Occipital lobe (tissue), 2 donors: Measurements from ENCODE around the gene SOS2. TPM values are rescaled to one million over a fixed set of nuclear protein-coding genes. Genes with fewer than 3 reads are reported as not detected.

ENCODE experiments used
- DNase-seq: peaks from one replicate; lab custom pipeline; 2025; lab: John Stamatoyannopoulos, UW
- total RNA-seq: library from RNA; depleted of rRNA; stranded (reverse); fragments of >200 nt; gene quantifications from one replicate; pipeline ENCODE4 v1.2.3, GENCODE V29; 2014

SOS2 gene
- 83.6 TPM for total RNA-seq

- DNase-seq = peak; percentile 88
Observed at GRCh38 chr14:50231475-50232275, at the start of gene SOS2. SOS2 (minus strand) TSS chr14:50231578; CDS start chr14:50231283, 295 bp downstream.

DNA sequence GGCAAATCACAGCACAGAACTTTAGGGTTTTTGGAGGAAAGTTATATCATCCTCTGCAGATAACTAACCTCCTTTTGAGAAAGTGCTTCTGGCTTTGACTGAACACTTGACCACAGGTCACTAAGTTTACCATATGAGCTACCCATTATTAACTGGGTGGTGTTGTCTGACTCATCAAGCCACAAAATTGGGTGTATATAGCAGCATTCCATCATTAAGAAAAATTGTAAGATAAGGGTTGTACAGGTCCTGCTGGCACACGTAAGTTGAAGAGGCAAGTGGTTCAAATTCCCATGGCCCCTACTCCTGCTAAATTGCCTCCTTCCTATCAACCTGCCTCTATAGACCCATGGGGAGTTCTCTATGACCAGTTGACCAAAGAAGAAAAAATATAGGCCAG lies 41.1 kb upstream of the SOS2 start:
- DNase-seq = no peak

- DNase-seq = no peak
Observed at GRCh38 chr14:50270932-50271331, 39.6 kb upstream of the SOS2 start.

DNA sequence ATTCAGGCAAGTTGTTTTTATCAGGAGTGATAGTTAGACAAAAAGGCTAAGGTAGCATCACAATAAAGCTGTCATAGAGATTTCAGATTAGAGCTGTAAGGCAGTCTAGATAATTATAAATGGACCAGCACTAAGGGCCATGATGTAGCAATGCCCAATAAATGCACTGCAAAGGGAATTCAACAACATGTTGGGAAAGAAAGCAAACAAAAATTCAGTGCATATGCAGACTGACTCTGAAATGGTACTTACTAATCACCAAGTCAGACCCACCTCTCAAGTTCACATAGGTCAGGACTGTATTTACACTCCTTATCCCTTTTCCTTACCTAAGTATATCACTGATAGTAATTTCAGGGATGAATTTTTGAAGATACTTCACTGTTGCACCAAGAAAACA lies 33.7 kb upstream of the SOS2 start:
- no peak for DNase-seq

- no peak for DNase-seq
Observed at GRCh38 chr14:50263321-50263720, 31.9 kb upstream of the SOS2 start.

- DNase-seq = no peak
Observed at GRCh38 chr14:50262865-50263264, 31.5 kb upstream of the SOS2 start.

DNA sequence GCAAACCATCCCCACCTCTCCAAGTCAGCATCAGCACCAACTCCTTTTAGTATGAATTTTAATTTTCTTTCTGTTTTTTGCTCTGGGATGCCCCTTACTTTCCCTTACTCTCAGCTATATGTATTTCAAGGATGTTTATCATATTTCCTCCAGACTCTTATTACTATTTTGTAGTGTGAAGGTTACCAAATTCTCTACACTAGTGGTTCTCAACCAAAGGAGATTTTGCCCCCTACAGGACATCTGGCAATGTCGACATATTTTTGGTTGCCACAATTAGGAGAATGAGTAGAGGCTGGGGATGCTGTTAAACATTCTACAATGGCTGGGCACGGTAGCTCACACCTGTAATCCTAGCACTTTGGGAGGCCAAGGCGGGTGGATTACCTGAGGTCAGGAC lies 29.1 kb upstream of the SOS2 start:
- DNase-seq = no peak

DNA sequence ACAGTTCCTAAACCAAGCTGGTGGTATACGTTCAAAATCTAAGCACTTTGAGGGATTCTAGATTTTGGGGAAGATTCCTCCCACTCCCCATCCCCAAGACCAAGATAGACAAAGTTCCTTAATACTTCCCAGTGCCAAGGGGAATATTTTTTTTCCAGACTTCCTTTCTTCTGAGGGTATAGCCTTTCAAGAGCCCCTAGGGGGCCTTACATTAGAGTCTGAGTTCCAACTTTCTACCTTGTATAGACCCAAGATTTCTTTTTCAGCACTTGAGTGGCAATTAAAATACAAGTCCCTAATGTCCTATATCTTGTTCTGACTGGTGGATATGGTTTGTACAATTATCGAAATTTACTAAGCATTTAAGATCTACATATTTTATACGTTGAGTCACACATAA lies 28.7 kb upstream of the SOS2 start:
- no peak for DNase-seq

GRCh38 chr14:50257732-50258131 lies 26.4 kb upstream of the SOS2 start:
- DNase-seq = no peak

GRCh38 chr14:50254248-50254647 lies 22.9 kb upstream of the SOS2 start:
- DNase-seq = no peak

GRCh38 chr14:50249136-50249775 lies 17.9 kb upstream of the SOS2 start:
- DNase-seq = no peak

DNA sequence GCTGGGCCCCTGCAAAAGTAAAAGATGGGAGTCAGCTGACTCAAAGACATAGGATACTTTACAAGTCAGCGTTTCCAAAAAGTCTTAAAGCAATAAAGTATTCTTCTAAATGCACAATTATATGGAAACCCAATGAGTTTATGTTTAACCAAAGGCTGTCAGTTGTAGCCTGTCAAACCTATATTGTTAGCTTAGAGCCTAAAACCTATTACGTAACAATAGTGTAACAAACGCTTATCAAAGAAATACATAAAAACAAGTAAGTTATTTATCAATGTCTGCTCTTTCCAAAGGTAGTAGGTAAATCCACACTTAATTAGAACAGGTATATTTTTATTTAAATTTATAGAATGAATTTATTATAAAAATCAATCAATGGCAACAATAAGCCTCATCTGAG lies 15.9 kb upstream of the SOS2 start:
- DNase-seq = no peak

DNA sequence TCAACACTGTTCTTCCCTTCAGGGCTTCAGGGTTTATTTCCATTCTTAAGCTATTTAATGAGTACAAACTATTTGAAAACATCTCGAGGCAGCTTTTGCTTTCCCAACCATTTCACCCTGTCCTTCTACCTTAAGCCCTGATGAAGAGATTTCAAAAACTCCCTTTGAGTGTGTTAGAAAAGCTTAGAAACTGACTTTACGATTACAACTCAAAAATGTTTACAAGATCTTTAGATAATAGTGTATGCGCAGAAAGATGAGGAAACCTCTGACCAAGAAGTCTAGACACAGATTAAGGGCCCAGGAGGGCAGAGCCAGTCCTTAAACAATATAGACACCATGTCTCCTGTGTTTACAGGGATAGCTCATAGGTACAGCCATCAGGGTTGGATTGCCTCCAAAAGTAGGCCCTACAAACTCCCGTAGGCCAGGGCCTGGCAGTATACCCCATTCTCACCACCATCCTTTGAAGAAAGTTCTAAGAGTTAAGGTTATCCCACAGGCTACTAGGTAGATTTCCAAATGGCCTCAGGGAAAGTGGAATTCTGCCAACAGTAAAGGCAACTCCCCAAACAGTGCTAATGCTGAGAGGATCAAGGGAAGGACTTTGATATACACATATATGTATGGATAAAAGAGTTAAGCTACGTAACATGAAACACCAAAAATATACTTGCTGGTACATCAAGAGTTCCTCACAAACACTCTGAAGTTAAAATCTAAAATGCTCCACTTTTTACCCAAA lies 11.4 kb upstream of the SOS2 start:
- DNase-seq = no peak

DNA sequence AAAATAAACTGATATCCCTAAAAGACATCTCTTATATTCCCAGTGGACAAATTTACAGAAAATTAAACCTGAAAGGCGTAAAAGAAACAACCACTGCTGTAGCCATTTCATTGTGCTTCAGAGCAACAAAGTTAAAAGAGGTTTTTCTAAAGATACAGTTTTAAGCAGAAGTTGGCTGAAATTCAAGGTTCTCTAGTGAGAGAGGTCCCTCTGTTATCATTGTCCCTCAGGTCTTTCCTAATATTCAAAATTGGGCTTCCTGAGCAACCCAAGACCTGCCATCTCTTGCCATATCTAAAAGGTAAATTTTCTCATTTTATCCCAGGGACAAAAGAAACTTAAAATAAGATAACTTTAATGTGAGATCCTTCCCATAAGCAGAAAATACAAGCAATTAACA lies 10.7 kb upstream of the SOS2 start:
- DNase-seq = no peak

DNA sequence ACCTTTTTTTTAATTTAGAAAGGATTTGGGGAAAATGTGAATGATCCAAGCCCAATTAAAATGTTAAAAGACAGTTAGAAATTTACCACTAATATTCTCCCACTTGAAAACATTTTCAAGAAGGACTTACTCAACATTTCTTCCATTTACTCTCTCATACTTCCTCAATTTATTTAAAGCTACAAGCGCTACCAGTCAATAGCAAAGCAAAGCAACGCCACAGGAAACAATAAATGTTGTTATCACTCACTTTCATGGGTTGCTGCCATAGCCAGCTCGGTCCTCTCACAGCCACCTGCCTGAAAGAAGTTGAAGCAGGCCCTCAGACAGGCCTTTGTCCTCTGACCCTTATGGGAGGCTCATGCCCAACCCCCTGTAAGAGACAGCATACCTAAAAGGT lies 6.0 kb upstream of the SOS2 start:
- no peak for DNase-seq

- no peak for DNase-seq
Observed at GRCh38 chr14:50233951-50234250, 2.5 kb upstream of the SOS2 start.

DNA sequence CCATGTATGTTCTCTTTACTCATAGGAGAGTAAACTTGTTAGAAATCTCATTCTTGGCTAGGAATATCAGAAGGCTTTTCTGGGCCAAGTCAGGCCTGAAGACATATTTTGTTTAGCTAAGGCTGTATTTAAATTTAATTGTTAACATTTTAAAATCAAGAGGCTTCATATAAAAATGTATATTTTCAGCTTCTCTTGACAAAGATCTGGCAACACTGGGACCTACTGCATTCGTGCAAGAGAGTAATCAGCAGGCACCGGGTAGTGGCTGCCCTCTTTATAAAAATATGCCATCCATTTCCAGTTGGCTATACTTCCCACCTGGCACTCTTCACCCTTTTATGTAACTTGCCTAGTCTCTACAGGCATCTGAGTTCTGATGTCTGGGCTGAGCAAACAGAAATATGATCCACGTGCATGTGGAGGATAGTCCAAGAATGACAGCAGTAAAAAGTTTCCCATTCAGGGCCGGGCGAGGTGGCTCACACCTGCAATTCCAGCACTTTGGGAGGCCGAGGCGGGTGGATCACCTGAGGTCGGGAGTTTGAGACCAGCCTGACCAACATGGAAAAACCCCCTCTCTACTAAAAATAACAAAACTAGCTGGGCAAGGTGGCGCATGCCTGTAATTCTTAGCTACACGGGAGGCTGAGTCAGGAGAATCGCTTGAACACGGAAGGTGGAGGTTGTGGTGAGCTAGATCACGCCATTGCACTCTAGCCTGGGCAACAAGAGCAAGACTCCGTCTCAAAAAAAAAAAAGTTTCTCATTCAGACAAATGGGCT lies 2.0 kb upstream of the SOS2 start:
- DNase-seq = no peak

GRCh38 chr14:50232276-50232642 lies 881 bp upstream of the SOS2 start:
- DNase-seq = no peak

DNA sequence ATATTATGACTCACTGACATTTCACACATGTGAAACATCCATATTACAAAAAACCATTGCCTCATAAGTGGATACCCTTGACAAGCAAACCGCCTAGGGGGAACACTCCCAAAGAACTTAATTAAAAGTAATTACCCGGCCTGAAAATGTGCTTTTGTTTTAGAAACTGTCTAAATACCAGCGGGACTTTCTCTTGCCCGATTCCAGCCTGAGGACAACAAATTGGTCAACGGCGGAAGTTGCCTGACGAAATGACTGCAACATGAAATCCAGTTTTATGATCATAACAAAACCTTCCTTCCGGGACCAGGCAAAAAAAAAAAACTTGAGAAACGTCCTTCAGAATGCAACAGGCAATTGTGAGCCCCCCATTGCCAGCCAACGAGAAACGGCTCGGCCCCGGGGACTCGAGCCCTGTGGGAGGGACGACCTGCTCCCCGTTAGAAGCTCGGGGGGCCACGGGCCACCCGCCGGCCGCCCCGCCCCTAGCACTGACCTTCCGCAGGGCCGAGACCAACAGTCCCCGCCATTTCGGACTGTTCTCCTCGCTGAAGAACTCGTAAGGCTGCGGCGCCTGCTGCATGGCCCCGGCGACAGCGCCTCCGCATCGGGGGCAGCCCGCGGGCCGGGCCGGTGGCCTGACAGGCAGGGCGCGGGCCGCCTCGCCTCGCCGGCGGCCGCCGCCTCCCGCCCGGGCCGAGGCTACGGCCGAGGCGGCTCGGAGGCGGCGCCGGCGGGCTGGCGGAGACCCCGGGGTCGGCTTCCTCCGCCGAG lies 490 bp downstream of the SOS2 start:
- DNase-seq = peak; percentile 13

GRCh38 chr14:50230401-50230700 lies 1.0 kb downstream of the SOS2 start:
- DNase-seq = no peak

- no peak for DNase-seq
Observed at GRCh38 chr14:50229681-50230080, 1.7 kb downstream of the SOS2 start.
